MG63 (cell line): ENCODE measurements around the gene FLYWCH1. TPM values are rescaled to one million over a fixed set of nuclear protein-coding genes. Genes with fewer than 3 reads are reported as not detected.

Experiments
- DNase-seq: peaks from one replicate; pipeline ENCODE4 v3.0.0-alpha.2; 2020
- H3K27me3 ChIP-seq: fragments of 250-450 bp; sonication (Bioruptor Pico); 2 replicates; pipeline ENCODE4 v1.5.1; 2020; ENCODE audit warnings: mild to moderate bottlenecking, moderate library complexity
- H3K36me3 ChIP-seq: fragments of 250-450 bp; sonication (Bioruptor Pico); 2 replicates; pipeline ENCODE4 v1.5.1; 2020; ENCODE audit warnings: mild to moderate bottlenecking, moderate library complexity
- H3K4me3 ChIP-seq: fragments of 250-450 bp; sonication (Bioruptor Pico); 2 replicates; pipeline ENCODE4 v1.5.1; 2020; ENCODE audit warnings: mild to moderate bottlenecking, moderate library complexity
- H3K9me3 ChIP-seq: fragments of 250-450 bp; sonication (Bioruptor Pico); 2 replicates; pipeline ENCODE4 v1.5.1; 2020; ENCODE audit warnings: mild to moderate bottlenecking, moderate library complexity
- total RNA-seq: library from RNA; depleted of rRNA; stranded (reverse); fragments of >200 nt; shearing (Covaris generic); gene quantifications from 2 replicates; pipeline ENCODE4 v1.2.3, GENCODE V29; 2014; ENCODE audit warnings: low replicate concordance

FLYWCH1 gene
- total RNA-seq, 1 experiment from 2014 or later, result 112 TPM

DNA sequence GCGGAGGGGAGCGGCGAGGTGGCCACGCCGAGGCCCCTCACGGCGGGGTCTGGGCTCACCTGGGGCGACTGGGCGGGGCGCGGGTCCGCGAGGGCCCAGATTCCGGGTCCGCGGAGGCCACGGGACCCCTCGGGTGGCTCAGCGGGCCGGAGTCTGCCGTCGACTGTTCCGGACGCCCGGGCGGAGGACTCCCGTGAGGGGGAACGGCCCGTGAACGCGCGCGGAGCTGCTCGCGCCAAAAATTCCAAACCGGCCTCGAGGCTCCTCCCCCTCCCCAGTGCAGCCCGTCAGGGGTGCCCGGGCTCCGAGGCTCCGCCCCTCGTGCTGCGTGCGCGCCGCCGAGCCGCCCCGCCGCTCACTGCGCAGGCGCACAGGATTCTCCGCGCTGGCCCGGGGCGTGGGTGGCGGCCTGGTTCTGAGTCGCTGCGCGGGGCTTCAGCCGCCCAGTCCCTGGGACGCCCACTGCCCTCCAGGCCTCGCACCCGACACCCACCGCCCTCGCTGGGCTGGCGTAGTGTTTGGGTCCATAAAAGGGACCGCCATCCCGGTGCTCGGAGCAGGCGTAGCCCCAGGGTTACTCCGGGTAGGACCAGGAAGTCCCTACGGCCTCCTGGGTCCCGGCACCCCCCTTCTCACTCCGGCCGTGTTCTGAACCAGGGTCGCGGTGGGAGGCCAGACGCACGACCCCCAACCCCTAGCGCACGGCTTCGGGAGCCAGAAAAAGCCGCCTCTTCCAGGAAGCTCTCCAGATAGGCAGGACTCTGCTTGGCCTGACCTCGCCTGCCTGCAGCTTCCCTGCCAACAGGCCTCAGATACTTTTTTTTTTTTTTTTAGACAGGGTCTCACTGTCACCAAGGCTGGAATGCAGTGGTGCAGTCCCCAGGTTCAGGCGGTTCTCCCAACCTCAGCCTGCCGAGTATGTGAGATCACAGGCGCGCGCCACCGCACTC lies 68.8 kb downstream of the FLYWCH1 start, which contains the start of gene PKMYT1:
TSS of gene PKMYT1 (minus strand) at position 220 of the 950 bp plus-strand sequence. CDS start 789 bp downstream, outside the sequence.
- Histone ChIP-seq H3K4me3 (peak within 1 kb of the TSS; percentile 79), H3K36me3 (peaks cover 40% of the 10 kb centered on the region), H3K9me3 (no peaks in the 10 kb centered on the region), H3K27me3 (no peaks in the 10 kb centered on the region)
- peak; percentile 94 for DNase-seq

DNA sequence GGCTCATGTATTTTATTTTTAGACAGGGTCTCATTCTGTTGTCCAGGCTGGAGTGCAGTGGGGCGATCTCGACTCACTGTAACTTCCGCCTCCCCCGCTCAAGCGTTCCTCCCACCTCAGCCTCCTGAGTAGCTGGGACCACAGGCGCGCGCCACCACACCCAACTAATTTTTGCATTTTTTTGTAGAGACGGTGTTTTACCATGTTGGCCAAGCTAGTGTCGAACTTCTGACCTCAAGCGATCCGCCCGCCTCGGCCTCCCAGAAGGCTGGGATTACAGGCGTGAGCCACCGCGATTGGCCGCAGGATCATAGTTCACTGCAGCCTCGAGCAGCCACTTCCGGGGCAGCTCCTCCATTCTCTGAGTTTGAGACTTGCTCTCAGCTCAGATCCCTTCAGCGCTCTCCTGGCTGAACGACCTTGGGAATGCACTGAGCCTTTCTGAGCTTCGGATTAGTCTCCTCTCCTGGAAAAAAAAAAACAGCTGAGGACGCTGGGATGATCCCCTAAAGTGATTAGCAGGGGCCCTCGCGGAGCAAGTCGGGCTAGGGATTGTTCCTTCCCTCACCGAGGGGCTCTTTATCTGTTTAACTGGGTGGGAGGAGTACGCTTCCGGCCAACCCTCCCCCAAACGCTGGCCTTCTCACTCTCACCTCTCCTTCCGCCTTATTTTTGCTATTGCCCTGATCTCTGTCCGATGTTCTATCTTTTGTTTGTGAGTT lies 69.6 kb downstream of the FLYWCH1 start:
- H3K9me3 ChIP-seq, result no peaks in the 10 kb centered on the region
- H3K27me3 ChIP-seq, result no peaks in the 10 kb centered on the region
- H3K36me3 ChIP-seq, result peaks cover 32% of the 10 kb centered on the region
- peak overlapping the region; percentile 79 for H3K4me3 ChIP-seq
- DNase-seq, result no peak

DNA sequence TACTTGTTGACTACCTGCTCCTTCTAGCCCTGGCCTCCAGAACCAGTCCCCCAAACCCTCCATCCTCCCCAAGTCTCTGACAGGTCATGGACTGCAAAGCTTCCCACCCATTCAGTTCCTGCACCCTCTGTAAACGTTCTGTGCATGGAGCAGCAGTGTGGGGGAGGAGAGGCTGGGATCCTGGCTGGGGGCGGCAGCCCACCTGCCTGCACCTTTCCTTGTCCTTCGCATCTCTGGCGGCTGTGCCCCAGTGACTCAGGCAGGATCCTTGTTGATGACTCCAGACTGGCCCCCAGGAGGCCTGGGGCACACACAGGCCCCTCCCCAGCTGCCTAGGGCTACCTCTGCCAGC lies 70.1 kb downstream of the FLYWCH1 start:
- peaks cover 27% of the 10 kb centered on the region for H3K36me3 ChIP-seq

DNA sequence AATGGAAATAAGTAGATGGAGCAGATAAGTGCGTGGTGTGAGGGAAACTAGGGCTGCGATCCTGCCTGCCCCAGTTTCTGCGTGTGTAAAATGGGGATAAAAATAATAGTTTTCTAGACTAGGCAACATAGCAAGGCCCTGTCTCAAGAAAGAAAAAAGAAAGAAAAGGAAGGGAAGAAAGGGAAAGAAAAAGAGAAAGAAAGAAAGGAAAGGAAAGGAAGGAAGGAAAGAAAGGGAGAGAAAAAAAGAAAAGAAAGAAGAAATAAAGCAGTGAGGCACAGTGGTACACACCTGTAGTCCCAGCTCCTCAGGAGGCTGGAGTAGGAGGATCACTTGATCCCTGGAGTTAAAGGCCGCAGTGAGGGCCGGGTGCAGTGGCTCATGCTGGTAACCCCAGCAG lies 70.7 kb downstream of the FLYWCH1 start:
- Histone ChIP-seq H3K27me3 (no peaks in the 10 kb centered on the region), H3K9me3 (no peaks in the 10 kb centered on the region), H3K4me3 (no peak overlapping the region), H3K36me3 (peaks cover 21% of the 10 kb centered on the region)
- DNase-seq, result no peak

More for the DNA sequence above, 70.1 kb downstream of the FLYWCH1 start:
- Histone ChIP-seq H3K4me3 (no peak overlapping the region), H3K27me3 (no peaks in the 10 kb centered on the region), H3K9me3 (no peaks in the 10 kb centered on the region)
- DNase-seq, result no peak

DNA sequence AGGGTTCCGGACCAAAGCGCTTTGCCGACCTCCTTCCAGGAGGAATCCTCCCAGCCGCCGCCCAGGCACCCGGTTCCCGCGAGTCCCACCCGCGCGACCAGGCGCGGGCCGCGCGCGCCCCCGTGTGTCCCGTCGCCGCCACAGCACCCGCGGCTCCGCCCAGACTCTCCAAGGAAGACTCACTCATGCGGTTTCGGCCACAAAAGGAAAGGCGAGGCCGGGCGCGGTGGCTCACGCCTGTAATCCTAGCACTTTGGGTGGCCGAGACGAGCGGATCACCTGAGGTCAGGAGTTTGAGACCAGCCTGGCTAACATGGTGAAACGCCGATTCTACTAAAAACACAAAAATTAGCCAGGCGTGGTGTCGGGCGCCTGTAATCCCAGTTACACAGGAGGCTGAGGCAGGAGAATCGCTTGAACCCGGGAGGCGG lies 72.0 kb downstream of the FLYWCH1 start:
- Histone ChIP-seq H3K9me3 (no peaks in the 10 kb centered on the region), H3K27me3 (no peaks in the 10 kb centered on the region), H3K4me3 (peak overlapping the region; percentile 25; the same call in 1 of the 2 replicates), H3K36me3 (peaks cover 9% of the 10 kb centered on the region)
- DNase-seq, result peak; percentile 87

DNA sequence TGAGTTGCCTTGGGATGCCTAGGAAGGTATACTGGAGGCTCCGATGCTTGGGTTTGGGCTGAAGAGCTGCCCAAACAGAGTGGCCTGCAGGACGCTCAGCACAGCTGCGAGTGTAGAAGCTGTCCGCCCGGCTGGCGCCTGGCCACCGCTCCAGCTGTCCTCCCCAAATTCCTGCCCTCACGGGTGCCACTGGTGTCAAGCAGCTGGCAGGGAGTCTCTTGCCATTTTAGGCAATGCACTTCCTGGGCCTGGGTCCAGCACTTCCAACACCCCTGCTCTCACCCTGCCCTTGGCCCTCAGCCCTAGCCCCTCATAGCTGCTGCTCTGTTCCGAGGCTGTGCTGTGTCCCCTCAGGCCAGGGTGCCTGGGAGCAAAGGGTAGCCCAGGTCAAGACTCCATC lies 73.7 kb downstream of the FLYWCH1 start:
- no peaks in the 10 kb centered on the region for H3K36me3 ChIP-seq
- no peak overlapping the region for H3K4me3 ChIP-seq

DNA sequence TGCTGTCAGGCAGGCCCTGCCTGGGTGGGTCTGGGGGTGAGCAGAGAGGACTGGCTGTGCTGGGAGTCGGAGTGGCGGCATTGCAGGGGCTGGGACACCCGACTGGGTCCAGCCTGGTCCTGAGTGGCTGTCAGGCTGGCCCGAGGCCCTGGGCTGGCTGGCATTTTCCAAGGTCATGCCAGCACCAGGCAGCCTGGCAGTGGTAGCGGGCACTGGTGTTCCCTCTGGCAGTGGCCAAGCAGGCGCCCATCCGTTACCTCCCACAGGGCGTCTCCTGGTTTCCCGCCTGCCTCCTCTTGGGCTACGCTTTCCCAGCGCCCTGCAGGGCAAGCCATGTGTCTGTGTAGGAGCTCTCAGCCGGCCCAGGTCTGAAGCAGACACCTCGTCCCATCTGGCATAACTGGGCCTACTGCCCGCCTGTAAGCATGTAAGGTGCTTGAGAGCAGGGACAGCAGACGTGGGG lies 74.2 kb downstream of the FLYWCH1 start:
- H3K36me3 ChIP-seq, result no peaks in the 10 kb centered on the region
- H3K4me3 ChIP-seq, result no peak overlapping the region
- H3K27me3 ChIP-seq, result no peaks in the 10 kb centered on the region
- no peaks in the 10 kb centered on the region for H3K9me3 ChIP-seq
- DNase-seq, result no peak

More for the DNA sequence above, 73.7 kb downstream of the FLYWCH1 start:
- H3K27me3 ChIP-seq, result no peaks in the 10 kb centered on the region
- no peak for DNase-seq
- H3K9me3 ChIP-seq, result no peaks in the 10 kb centered on the region

DNA sequence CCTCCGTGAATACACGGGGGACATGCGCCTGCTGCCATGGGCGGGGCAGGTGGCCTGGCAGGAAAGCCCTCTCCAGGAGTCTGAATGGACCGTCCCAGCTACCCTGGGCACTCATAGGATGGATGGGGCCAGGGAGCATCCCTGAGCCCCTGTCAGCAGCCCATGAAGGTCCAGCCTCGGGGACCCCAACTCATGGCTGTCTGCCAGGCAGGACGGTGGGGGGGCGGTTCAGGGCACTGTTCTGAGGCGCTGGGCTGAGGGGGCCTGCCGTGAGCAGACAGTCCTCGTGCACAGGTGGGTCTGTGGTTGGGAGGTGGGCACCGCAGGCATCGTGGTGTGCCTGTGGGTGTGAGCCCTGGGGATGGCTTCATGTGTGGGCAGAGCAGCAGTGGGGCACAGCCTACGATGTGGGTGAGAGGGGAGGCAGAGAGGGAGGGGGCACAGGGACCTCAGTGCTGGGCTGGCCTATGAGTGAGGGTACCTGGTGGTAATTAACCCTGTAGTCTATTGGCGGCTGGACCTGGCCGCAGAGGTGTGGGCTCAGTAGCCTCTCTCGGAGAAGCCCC lies 75.0 kb downstream of the FLYWCH1 start:
- no peak for DNase-seq
- Histone ChIP-seq H3K27me3 (no peaks in the 10 kb centered on the region), H3K9me3 (no peaks in the 10 kb centered on the region), H3K4me3 (no peak overlapping the region), H3K36me3 (no peaks in the 10 kb centered on the region)

DNA sequence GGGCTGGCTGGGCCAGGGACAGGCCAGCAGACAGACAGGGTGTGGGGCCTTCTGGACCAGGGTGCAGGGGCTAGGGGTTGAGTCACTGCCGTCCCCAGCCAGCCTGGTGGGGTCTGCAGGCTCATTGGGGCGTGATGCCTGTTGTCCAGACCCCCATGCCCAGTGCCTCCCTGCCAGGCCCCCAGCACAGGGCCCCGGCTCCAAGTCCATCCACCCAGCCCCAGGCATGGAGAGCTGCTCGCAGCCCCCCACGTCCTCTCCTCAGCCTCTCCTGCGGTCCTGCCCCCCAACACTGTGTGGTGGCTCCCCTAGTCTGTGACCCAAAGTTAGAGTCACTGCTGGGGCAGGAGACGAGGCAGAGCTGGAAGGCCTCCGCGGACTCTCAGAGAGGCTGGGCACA lies 75.6 kb downstream of the FLYWCH1 start:
- no peak for DNase-seq
- no peaks in the 10 kb centered on the region for H3K9me3 ChIP-seq
- no peaks in the 10 kb centered on the region for H3K36me3 ChIP-seq
- H3K4me3 ChIP-seq, result no peak overlapping the region
- H3K27me3 ChIP-seq, result no peaks in the 10 kb centered on the region

DNA sequence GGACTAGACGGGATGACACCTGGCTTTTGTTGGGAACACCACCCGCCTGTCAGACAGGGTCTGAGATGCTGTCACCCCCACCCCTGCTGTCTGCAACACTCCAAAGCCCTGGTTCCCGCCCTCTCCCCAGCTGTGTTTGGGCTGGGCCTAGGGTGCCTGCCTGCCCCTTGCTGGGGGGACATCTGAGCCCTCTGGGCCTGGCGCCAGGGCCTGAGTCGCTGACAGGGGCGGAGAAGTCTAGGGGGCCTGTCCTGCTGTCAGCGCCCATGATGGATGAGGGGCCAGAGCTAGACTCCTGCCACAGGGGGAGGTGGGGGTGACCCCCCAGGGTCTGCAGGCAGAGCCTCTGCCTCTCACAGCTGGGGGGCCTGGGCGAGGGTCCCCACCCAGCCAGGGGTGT lies 76.1 kb downstream of the FLYWCH1 start:
- Histone ChIP-seq H3K36me3 (no peaks in the 10 kb centered on the region), H3K4me3 (no peak overlapping the region), H3K27me3 (no peaks in the 10 kb centered on the region), H3K9me3 (no peaks in the 10 kb centered on the region)
- peak; percentile 76 for DNase-seq

DNA sequence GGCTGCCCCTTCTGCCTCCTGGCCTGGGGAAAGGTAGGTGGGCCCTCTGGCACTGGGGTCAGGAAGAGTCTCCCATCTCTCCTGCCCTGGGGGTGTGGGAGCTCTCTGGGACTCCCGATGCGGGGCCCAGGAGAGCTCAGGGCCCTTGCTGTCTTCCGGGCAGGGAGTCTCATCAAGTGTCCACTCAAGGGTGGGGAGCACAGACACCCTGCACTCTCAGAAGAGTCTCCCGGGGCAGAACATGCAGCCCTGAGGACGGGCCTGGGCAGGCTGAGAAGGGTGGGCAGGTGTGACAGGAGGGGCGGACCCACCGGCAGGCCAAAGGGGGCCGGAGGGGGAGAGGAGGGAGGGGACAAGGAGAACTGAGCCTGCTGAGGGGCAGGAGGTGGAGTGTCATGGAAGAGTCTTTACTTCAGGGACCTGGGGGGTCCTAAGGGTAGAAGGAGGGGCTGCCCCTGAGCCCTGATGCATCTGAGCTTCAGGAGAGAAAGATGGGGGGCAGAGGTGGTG lies 76.9 kb downstream of the FLYWCH1 start:
- Histone ChIP-seq H3K9me3 (no peaks in the 10 kb centered on the region), H3K27me3 (no peaks in the 10 kb centered on the region), H3K36me3 (no peaks in the 10 kb centered on the region), H3K4me3 (no peak overlapping the region)
- no peak for DNase-seq

DNA sequence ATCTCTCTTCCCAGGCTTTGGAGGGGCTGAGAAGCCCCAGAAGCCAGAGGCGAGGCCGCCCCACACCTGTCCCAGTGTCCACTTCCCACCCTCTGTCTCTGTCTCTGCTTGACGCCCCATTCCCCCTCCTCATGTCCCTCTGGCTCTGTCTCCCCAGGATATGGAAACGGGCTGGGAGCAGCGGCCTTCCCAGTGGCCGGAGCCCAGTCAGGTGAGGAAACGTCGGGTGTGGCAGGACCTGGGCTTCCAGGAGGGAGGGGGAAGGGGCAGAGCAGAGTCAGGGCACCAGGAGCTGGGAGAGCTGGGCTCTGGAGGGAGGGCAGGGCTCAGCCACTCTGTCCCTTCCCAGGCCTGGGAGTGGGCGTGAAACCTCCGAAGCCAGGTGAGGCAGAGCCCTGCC lies 79.2 kb downstream of the FLYWCH1 start:
- Histone ChIP-seq H3K9me3 (no peaks in the 10 kb centered on the region), H3K27me3 (no peaks in the 10 kb centered on the region), H3K4me3 (no peak overlapping the region), H3K36me3 (no peaks in the 10 kb centered on the region)
- no peak for DNase-seq

DNA sequence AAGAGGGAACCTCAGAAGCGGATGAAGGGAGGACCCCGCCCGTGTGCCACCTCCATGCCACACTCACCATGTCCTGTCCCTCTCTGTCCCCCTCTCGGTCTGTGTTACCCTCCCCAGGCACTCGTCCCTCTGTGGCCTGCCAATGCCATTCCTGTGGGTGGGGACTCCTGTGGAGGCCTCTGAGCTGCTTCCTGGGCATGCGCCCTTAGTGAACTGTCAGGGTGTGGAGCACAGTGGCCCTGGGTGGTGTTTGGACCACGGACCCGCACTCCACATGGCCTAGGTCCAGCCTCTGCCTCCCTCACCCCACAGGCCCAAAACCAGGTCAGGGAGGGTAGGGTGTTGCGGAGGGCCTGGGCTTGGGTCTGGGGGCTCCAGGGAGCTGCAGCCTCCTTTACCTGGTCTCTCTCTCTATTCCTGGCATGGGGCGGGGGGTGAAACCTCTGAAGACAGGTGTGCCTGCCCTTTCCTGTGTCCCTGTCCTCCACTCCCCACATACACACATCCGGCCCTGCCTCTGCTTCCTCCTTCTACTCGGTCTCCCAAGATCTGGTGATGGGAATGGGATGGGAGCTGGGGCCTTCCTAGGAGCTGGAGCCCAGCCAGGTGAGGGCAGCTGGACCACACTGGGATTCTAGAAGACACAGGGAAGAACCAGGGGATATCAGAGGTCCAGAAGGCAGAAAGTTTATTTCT lies 80.0 kb downstream of the FLYWCH1 start:
- DNase-seq, result no peak
- H3K9me3 ChIP-seq, result no peaks in the 10 kb centered on the region
- no peaks in the 10 kb centered on the region for H3K36me3 ChIP-seq
- no peak overlapping the region for H3K4me3 ChIP-seq
- H3K27me3 ChIP-seq, result no peaks in the 10 kb centered on the region

DNA sequence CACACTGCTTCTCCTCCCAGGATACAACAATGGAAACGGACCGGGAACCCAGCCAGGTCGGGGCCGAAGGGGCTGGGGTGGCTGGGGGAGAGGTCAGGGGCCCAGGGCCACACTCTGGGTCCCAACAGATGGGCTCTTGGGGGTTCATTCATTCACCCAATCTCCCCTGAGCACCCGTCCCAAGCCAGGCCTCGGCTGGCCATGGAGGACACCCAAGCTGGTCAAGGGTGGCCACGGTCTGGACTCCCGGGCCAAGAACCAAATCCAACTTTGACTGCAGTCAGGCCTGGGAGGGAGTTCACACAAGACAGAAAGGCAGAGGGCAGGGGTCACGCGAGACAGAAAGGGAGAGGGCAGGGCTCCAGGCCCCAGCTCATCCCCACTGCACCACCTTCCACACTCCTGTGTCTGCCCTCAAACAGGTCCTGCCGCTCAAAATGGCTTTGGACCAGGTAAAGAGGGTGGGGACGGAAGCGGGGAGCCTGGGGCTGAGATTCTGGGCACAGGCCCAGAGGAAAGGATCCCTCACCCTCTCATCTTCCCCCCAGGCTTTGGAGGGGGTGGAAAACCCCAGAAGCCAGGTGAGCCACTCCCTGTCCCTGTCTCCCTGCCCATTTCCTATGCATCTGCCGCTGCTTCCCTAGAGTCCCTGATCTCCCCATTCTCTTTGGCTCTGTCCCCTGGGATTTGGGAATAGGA lies 80.8 kb downstream of the FLYWCH1 start:
- Histone ChIP-seq H3K9me3 (no peaks in the 10 kb centered on the region), H3K36me3 (no peaks in the 10 kb centered on the region), H3K4me3 (no peak overlapping the region), H3K27me3 (no peaks in the 10 kb centered on the region)
- no peak for DNase-seq

DNA sequence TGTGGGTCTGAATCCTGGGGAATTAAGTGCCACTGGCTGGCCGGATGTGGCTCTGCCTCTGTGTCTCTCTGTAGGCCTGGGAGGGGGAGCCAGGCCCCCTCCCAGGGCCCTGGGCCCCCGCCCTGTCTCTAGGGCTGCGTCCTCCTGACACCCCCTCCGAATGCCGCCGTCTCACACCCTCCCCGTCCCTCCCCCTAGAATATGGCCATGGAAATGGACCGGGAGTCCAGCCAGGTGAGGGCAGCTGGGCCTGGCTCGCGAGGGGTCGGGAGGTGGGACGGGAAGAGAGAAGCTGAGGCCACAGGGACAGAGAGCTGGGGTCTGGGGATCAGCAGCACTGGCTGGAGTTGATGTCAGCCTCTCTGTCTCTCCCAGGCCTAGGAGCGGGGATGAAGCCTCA lies 84.6 kb downstream of the FLYWCH1 start:
- Histone ChIP-seq H3K4me3 (no peak overlapping the region), H3K9me3 (no peaks in the 10 kb centered on the region), H3K27me3 (no peaks in the 10 kb centered on the region), H3K36me3 (0 out of 2 replicates have a peak, but pooled peaks cover 3% of the 10 kb centered on the region)
- no peak for DNase-seq

DNA sequence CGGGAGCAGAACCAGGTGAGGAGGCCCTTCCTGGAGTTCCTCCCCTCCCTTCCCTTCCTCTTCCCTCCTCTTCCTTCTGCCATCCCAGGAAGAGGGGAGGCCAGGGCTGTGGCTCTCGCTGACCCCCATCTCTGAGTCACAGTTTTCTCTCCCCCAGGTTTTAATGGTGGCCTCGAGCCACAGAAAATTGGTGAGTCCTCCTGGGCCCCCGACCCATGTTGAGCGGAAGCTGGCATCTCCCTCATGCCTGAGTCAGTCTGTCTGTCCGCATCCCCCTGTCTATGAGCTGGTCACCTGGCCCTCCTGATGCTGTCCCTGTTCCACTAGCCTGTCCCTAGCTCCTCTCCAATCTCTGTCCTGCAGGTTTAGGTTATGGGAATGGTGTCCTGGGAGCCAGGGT lies 88.2 kb downstream of the FLYWCH1 start:
- no peak for DNase-seq
- Histone ChIP-seq H3K27me3 (no peaks in the 10 kb centered on the region), H3K9me3 (no peaks in the 10 kb centered on the region), H3K4me3 (no peak overlapping the region), H3K36me3 (peaks cover 12% of the 10 kb centered on the region)
